Neuronal stem cell (in vitro differentiated cells): ENCODE data around the gene LRP1B.

ENCODE experiments used
- DNase-seq: peaks from one replicate; pipeline ENCODE4 v3.0.0-alpha.2; 2013; ENCODE audit warnings: low spot score
- H2AFZ ChIP-seq: one replicate; pipeline ENCODE4 v1.6.1; 2013; ENCODE audit warnings: mild to moderate bottlenecking, low read length, inconsistent platforms
- H2AK5ac ChIP-seq: 2 replicates; pipeline ENCODE4 v1.6.1; 2013; ENCODE audit warnings: low read depth, mild to moderate bottlenecking, inconsistent platforms, low read length, moderate library complexity, mixed read lengths
- H2BK120ac ChIP-seq: 2 replicates; pipeline ENCODE4 v1.6.1; 2013; ENCODE audit warnings: low read depth, mild to moderate bottlenecking, inconsistent platforms, low read length, moderate library complexity, mixed read lengths
- H2BK12ac ChIP-seq: one replicate; pipeline ENCODE4 v1.6.1; 2013; ENCODE audit warnings: low read length, inconsistent platforms
- H2BK15ac ChIP-seq: 2 replicates; pipeline ENCODE4 v1.6.1; 2013; ENCODE audit warnings: mild to moderate bottlenecking, low read length, inconsistent platforms, mixed read lengths
- H2BK5ac ChIP-seq: one replicate; pipeline ENCODE4 v1.6.1; 2013; ENCODE audit warnings: inconsistent platforms, mild to moderate bottlenecking, low read length, moderate library complexity
- H3K14ac ChIP-seq: one replicate; pipeline ENCODE4 v1.6.1; 2013; ENCODE audit warnings: low read length, inconsistent platforms
- H3K18ac ChIP-seq: 2 replicates; pipeline ENCODE4 v1.6.1; 2013; ENCODE audit warnings: low read length, inconsistent platforms
- H3K23ac ChIP-seq: 2 replicates; pipeline ENCODE4 v1.6.1; 2013; ENCODE audit warnings: low read depth, mild to moderate bottlenecking, mixed read lengths, low read length, inconsistent platforms; ENCODE audit not compliant: poor library complexity
- H3K27ac ChIP-seq: replicated peaks from 3 replicates; pipeline ENCODE4 v1.5.1; 2013; ENCODE audit warnings: low read length, inconsistent platforms
- H3K27me3 ChIP-seq, 3 experiments: 2 replicates each; pipeline ENCODE4 v1.6.1; 2013; ENCODE audit warnings: low read length in 3 of 3, mild to moderate bottlenecking in 2 of 3, inconsistent platforms in 1 of 3, low read depth in 1 of 3, mixed read lengths in 1 of 3, moderate library complexity in 1 of 3; ENCODE audit not compliant: control insufficient read depth in 3 of 3, insufficient read depth in 3 of 3
- H3K36me3 ChIP-seq, 2 donors: replicated peaks in 1 of 2; 2 replicates each; pipeline ENCODE4 v1.6.1; 2013; ENCODE audit warnings: low read length in 2 of 2; ENCODE audit not compliant: control insufficient read depth in 2 of 2, insufficient read depth in 2 of 2
- H3K4ac ChIP-seq: 2 replicates; pipeline ENCODE4 v1.6.1; 2013; ENCODE audit warnings: inconsistent platforms, mild to moderate bottlenecking, low read length, moderate library complexity
- H3K4me1 ChIP-seq, 2 donors: 1 replicate in 1 of 2; 2 replicates in 1 of 2; pipeline ENCODE4 v1.6.1; 2013; ENCODE audit warnings: low read length in 2 of 2, low read depth in 1 of 2; ENCODE audit not compliant: control insufficient read depth in 2 of 2, insufficient read depth in 1 of 2
- H3K4me2 ChIP-seq: one replicate; pipeline ENCODE4 v1.6.1; 2013; ENCODE audit warnings: mild to moderate bottlenecking, low read length, inconsistent platforms; ENCODE audit not compliant: insufficient read depth, poor library complexity, severe bottlenecking
- H3K4me3 ChIP-seq, 2 donors: 2 replicates each; pipeline ENCODE4 v1.5.1; 2013; ENCODE audit warnings: low read length in 2 of 2, mild to moderate bottlenecking in 2 of 2, inconsistent platforms in 1 of 2, moderate library complexity in 1 of 2
- H3K79me1 ChIP-seq: one replicate; pipeline ENCODE4 v1.6.1; 2013; ENCODE audit warnings: low read depth, mild to moderate bottlenecking, inconsistent platforms, low read length, moderate library complexity
- H3K9ac ChIP-seq: one replicate; pipeline ENCODE4 v1.6.1; 2013; ENCODE audit warnings: mild to moderate bottlenecking, low read depth, low read length, inconsistent platforms; ENCODE audit not compliant: poor library complexity
- H3K9me3 ChIP-seq, 2 donors: replicated peaks in 1 of 2; 2 replicates each; pipeline versions ENCODE3 to v1.6.1; 2013; ENCODE audit warnings: low read length in 2 of 2, mild to moderate bottlenecking in 2 of 2, inconsistent platforms in 1 of 2, low read depth in 1 of 2, mixed read lengths in 1 of 2, moderate library complexity in 1 of 2; ENCODE audit not compliant: control insufficient read depth in 2 of 2, insufficient read depth in 1 of 2
- H4K8ac ChIP-seq: one replicate; pipeline ENCODE4 v1.6.1; 2013; ENCODE audit warnings: low read depth, mild to moderate bottlenecking, inconsistent platforms, low read length, moderate library complexity
- H4K91ac ChIP-seq: one replicate; pipeline ENCODE4 v1.6.1; 2013; ENCODE audit warnings: low read length, low read depth, mild to moderate bottlenecking, inconsistent platforms; ENCODE audit not compliant: poor library complexity
- WGBS, 2 donors: extraction: QIAGEN DNeasy Blood & Tissue Kit; methylation state at CpG; one replicate each; pipeline ENCODE4 v1.1.7; 2013; ENCODE audit warnings: missing lambda C conversion rate in 2 of 2, mixed read lengths in 1 of 2; ENCODE audit not compliant: insufficient read length in 2 of 2, insufficient replicate concordance in 1 of 2; ENCODE audit errors: extremely low coverage in 2 of 2; 5-methylcytosine and 5-hydroxymethylcytosine counted together

The LRP1B gene

GRCh38 chr2:140199312-140199711, 1931.5 kb downstream of the LRP1B start:
- no peak overlapping the region for H2BK15ac ChIP-seq
- no peak overlapping the region for H3K27ac ChIP-seq
- no peak overlapping the region for H2BK12ac ChIP-seq
- no peak overlapping the region for H4K91ac ChIP-seq
- H3K4me3 ChIP-seq, result no peak overlapping the region
- no peak overlapping the region for H2BK120ac ChIP-seq
- no CpG with 5 or more reads among the region's 1 CpG for WGBS, 2 donors
- no peaks in the 10 kb centered on the region for H3K4me1 ChIP-seq
- no peak overlapping the region for H2AFZ ChIP-seq
- no peak overlapping the region for H3K4me2 ChIP-seq
- no peak overlapping the region for H3K4ac ChIP-seq
- no peaks in the 10 kb centered on the region for H3K79me1 ChIP-seq
- H3K9ac ChIP-seq, result no peak overlapping the region
- no peak overlapping the region for H2AK5ac ChIP-seq
- H3K36me3 ChIP-seq, result no peaks in the 10 kb centered on the region
- H3K18ac ChIP-seq, result no peak overlapping the region
- H3K23ac ChIP-seq, result no peak overlapping the region
- no peak overlapping the region for H3K14ac ChIP-seq
- no peak overlapping the region for H2BK5ac ChIP-seq
- no peak overlapping the region for H4K8ac ChIP-seq
- H3K9me3 ChIP-seq, result no peaks in the 10 kb centered on the region
- H3K27me3 ChIP-seq, result no peaks in the 10 kb centered on the region
- no peak for DNase-seq

- no peak overlapping the region for H2AK5ac ChIP-seq
- H3K18ac ChIP-seq, result no peak overlapping the region
- no peak overlapping the region for H3K4me3 ChIP-seq
- WGBS, 2 donors, result no CpG with 5 or more reads among the region's 4 CpGs
- H2BK12ac ChIP-seq, result no peak overlapping the region
- H3K4me1 ChIP-seq, result no peaks in the 10 kb centered on the region
- no peak overlapping the region for H3K4ac ChIP-seq
- H3K4me2 ChIP-seq, result no peak overlapping the region
- H3K23ac ChIP-seq, result no peak overlapping the region
- no peaks in the 10 kb centered on the region for H3K79me1 ChIP-seq
- H3K9me3 ChIP-seq, result no peaks in the 10 kb centered on the region
- H3K36me3 ChIP-seq, result no peaks in the 10 kb centered on the region
- no peak for DNase-seq
- no peak overlapping the region for H2BK5ac ChIP-seq
- H2BK120ac ChIP-seq, result no peak overlapping the region
- no peak overlapping the region for H2AFZ ChIP-seq
- H3K14ac ChIP-seq, result no peak overlapping the region
- H4K8ac ChIP-seq, result no peak overlapping the region
- no peak overlapping the region for H2BK15ac ChIP-seq
- no peak overlapping the region for H3K27ac ChIP-seq
- H3K9ac ChIP-seq, result no peak overlapping the region
- H3K27me3 ChIP-seq, result no peaks in the 10 kb centered on the region
- no peak overlapping the region for H4K91ac ChIP-seq
Measured at GRCh38 chr2:140187086-140187485, 1943.7 kb downstream of the LRP1B start.

DNA sequence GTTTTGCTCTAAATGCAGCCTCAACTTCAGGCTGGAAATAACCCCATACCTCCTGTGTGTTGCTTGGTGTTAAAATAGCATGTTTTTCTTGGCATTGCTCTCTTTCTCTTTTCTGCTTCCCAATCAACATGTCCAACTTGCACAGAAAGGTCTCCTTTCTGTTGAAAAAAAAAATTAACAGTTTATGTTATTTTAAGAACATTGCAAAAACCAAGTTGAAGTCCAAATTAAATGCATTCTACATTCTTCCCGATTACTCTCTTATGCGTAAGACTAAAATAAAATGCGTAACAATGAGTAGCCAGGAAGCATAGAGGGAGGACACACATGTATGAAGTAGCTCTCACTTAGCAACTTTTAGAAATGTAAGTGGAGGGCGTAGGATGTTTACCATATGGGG, 1944.5 kb downstream of the LRP1B start:
- Histone ChIP-seq H2BK5ac (no peak overlapping the region), H3K18ac (no peak overlapping the region), H3K27ac (no peak overlapping the region), H3K79me1 (no peaks in the 10 kb centered on the region), H3K4me2 (no peak overlapping the region), H2BK15ac (no peak overlapping the region), H2AK5ac (no peak overlapping the region), H3K27me3 (no peaks in the 10 kb centered on the region), H4K91ac (no peak overlapping the region), H3K4me3 (no peak overlapping the region), H2AFZ (no peak overlapping the region), H2BK120ac (no peak overlapping the region), H2BK12ac (no peak overlapping the region), H4K8ac (no peak overlapping the region), H3K9ac (no peak overlapping the region), H3K36me3 (no peaks in the 10 kb centered on the region), H3K9me3 (no peaks in the 10 kb centered on the region), H3K4me1 (no peaks in the 10 kb centered on the region), H3K14ac (no peak overlapping the region), H3K23ac (no peak overlapping the region), H3K4ac (no peak overlapping the region)
- DNase-seq, result no peak
- WGBS, 2 donors, result no CpG with 5 or more reads among the region's 4 CpGs

- Histone ChIP-seq H3K9me3 (no peaks in the 10 kb centered on the region), H3K9ac (no peak overlapping the region), H2BK5ac (no peak overlapping the region), H2BK12ac (no peak overlapping the region), H2BK15ac (no peak overlapping the region), H3K4ac (no peak overlapping the region), H3K4me3 (no peak overlapping the region), H3K27me3 (no peaks in the 10 kb centered on the region), H2BK120ac (no peak overlapping the region), H2AFZ (no peak overlapping the region), H3K14ac (no peak overlapping the region), H3K27ac (no peak overlapping the region), H3K36me3 (no peaks in the 10 kb centered on the region), H3K23ac (no peak overlapping the region), H3K4me2 (no peak overlapping the region), H3K18ac (no peak overlapping the region), H4K8ac (no peak overlapping the region), H3K4me1 (no peaks in the 10 kb centered on the region), H2AK5ac (no peak overlapping the region), H3K79me1 (no peaks in the 10 kb centered on the region), H4K91ac (no peak overlapping the region)
- no peak for DNase-seq
Measured at GRCh38 chr2:140185076-140185475, 1945.7 kb downstream of the LRP1B start.
